Mesenchymal stem cell (in vitro differentiated cells and primary cell): ENCODE data around the gene NARF.
"Not testable (repeated sequence)": the region's sequence is repeated elsewhere in the genome, so short reads cannot be mapped to it uniquely, and the experiment has no call there.

ENCODE experiments used
- DNase-seq: peaks from one replicate; pipeline ENCODE4 v3.0.0-alpha.2; 2013
- H2AFZ ChIP-seq: one replicate; pipeline ENCODE4 v1.6.1; 2013; ENCODE audit warnings: low read depth, mild to moderate bottlenecking, control low read depth, inconsistent platforms, low read length, moderate library complexity
- H2AK5ac ChIP-seq: 2 replicates; pipeline ENCODE4 v1.6.1; 2013; ENCODE audit warnings: low read length, moderate library complexity, mild to moderate bottlenecking, inconsistent platforms; ENCODE audit not compliant: severe bottlenecking
- H2BK120ac ChIP-seq: one replicate; pipeline ENCODE4 v1.6.1; 2013; ENCODE audit warnings: low read depth, mild to moderate bottlenecking, inconsistent platforms, low read length, moderate library complexity
- H2BK12ac ChIP-seq, 2 experiments: one replicate each; pipeline ENCODE4 v1.6.1; 2013; ENCODE audit warnings: inconsistent platforms in 2 of 2, low read length in 2 of 2, mild to moderate bottlenecking in 2 of 2, moderate library complexity in 2 of 2, control low read depth in 1 of 2
- H2BK15ac ChIP-seq: one replicate; pipeline ENCODE4 v1.6.1; 2013; ENCODE audit warnings: mild to moderate bottlenecking, low read depth, inconsistent platforms; ENCODE audit not compliant: poor library complexity, severe bottlenecking
- H2BK5ac ChIP-seq: 2 replicates; pipeline ENCODE4 v1.6.1; 2013; ENCODE audit warnings: low read depth, mild to moderate bottlenecking, low read length, control low read depth, inconsistent platforms; ENCODE audit not compliant: poor library complexity, severe bottlenecking
- H3K14ac ChIP-seq, 2 experiments: one replicate each; pipeline ENCODE4 v1.6.1; 2013; ENCODE audit warnings: inconsistent platforms in 2 of 2, low read length in 2 of 2, control low read depth in 1 of 2, mild to moderate bottlenecking in 1 of 2, moderate library complexity in 1 of 2
- H3K18ac ChIP-seq, 2 experiments: one replicate each; pipeline ENCODE4 v1.6.1; 2013; ENCODE audit warnings: inconsistent platforms in 2 of 2, low read length in 2 of 2, control low read depth in 1 of 2, low read depth in 1 of 2, mild to moderate bottlenecking in 1 of 2
- H3K23ac ChIP-seq, 2 experiments: one replicate each; pipeline ENCODE4 v1.6.1; 2013; ENCODE audit warnings: inconsistent platforms in 2 of 2, low read length in 2 of 2, mild to moderate bottlenecking in 2 of 2, moderate library complexity in 2 of 2, control low read depth in 1 of 2
- H3K27ac ChIP-seq: 2 replicates; pipeline ENCODE4 v1.5.1; 2013; ENCODE audit warnings: mild to moderate bottlenecking, moderate library complexity, low read length, control low read depth, inconsistent platforms; ENCODE audit not compliant: poor library complexity, severe bottlenecking
- H3K27me3 ChIP-seq, 2 experiments: 2 replicates each; pipeline versions ENCODE4 v1.6.1 to v1.7.0; 2013; ENCODE audit warnings: low read length in 2 of 2, mild to moderate bottlenecking in 2 of 2, moderate library complexity in 2 of 2, control low read depth in 1 of 2, inconsistent platforms in 1 of 2; ENCODE audit not compliant: control insufficient read depth in 1 of 2, insufficient read depth in 1 of 2
- H3K36me3 ChIP-seq, 2 experiments: 2 replicates each; pipeline versions ENCODE4 v1.6.1 to v1.7.0; 2013; ENCODE audit warnings: low read length in 2 of 2, control low read depth in 1 of 2, inconsistent platforms in 1 of 2, low read depth in 1 of 2, mild to moderate bottlenecking in 1 of 2; ENCODE audit not compliant: insufficient read depth in 2 of 2, control insufficient read depth in 1 of 2
- H3K4ac ChIP-seq, 2 experiments: one replicate each; pipeline ENCODE4 v1.6.1; 2013; ENCODE audit warnings: inconsistent platforms in 2 of 2, low read length in 2 of 2, mild to moderate bottlenecking in 2 of 2, moderate library complexity in 2 of 2, control low read depth in 1 of 2, low read depth in 1 of 2
- H3K4me1 ChIP-seq: 2 replicates; pipeline ENCODE4 v1.6.1; 2013; ENCODE audit warnings: low read depth, low read length, control low read depth; ENCODE audit not compliant: control insufficient read depth, insufficient read depth
- H3K4me2 ChIP-seq: 2 replicates; pipeline ENCODE4 v1.6.1; 2013; ENCODE audit warnings: low read length, mild to moderate bottlenecking, inconsistent platforms; ENCODE audit not compliant: poor library complexity, severe bottlenecking
- H3K4me3 ChIP-seq, 2 experiments: 2 replicates each; pipeline versions ENCODE4 v1.5.1 to v1.7.0; 2013; ENCODE audit warnings: low read length in 2 of 2, mild to moderate bottlenecking in 2 of 2, control low read depth in 1 of 2, low read depth in 1 of 2; ENCODE audit not compliant: insufficient read depth in 1 of 2
- H3K79me1 ChIP-seq: replicated peaks from 2 replicates; pipeline ENCODE4 v1.6.1; 2013; ENCODE audit warnings: mild to moderate bottlenecking, control low read depth, low read length, inconsistent platforms; ENCODE audit not compliant: poor library complexity, severe bottlenecking
- H3K9ac ChIP-seq: 2 replicates; pipeline ENCODE4 v1.7.0; 2013; ENCODE audit warnings: mild to moderate bottlenecking, low read length, moderate library complexity
- H3K9me3 ChIP-seq: 2 replicates; pipeline ENCODE4 v1.7.0; 2013; ENCODE audit warnings: mild to moderate bottlenecking, low read length; ENCODE audit not compliant: control insufficient read depth
- H4K8ac ChIP-seq: one replicate; pipeline ENCODE4 v1.6.1; 2013; ENCODE audit warnings: inconsistent platforms, mild to moderate bottlenecking, low read length, moderate library complexity
- H4K91ac ChIP-seq: one replicate; pipeline ENCODE4 v1.6.1; 2013; ENCODE audit warnings: mild to moderate bottlenecking, low read length, inconsistent platforms
- WGBS: methylation state at CpG from one replicate; pipeline ENCODE4 v1.1.7; 2013; ENCODE audit warnings: mixed read lengths; 5-methylcytosine and 5-hydroxymethylcytosine counted together

The NARF gene

GRCh38 chr17:82505296-82505695 lies 46.8 kb downstream of the NARF start:
- H3K18ac ChIP-seq, result no peak overlapping the region
- H3K9ac ChIP-seq, result no peak overlapping the region
- H3K4ac ChIP-seq, result no peak overlapping the region
- no peak overlapping the region for H2BK12ac ChIP-seq
- H3K27me3 ChIP-seq, result peaks cover 0 to 3% of the 10 kb centered on the region in 2 experiments
- no peak overlapping the region for H2BK15ac ChIP-seq
- no peak overlapping the region for H3K4me3 ChIP-seq
- H2AFZ ChIP-seq, result no peak overlapping the region
- H3K27ac ChIP-seq, result no peak overlapping the region
- WGBS, result 91% methylated on average over 6 of the region's 6 CpGs
- H3K23ac ChIP-seq, result no peak overlapping the region
- H2BK5ac ChIP-seq, result no peak overlapping the region
- H3K79me1 ChIP-seq, result no peaks in the 10 kb centered on the region
- H2AK5ac ChIP-seq, result no peak overlapping the region
- H3K14ac ChIP-seq, result no peak overlapping the region
- H3K36me3 ChIP-seq, result no peaks in the 10 kb centered on the region
- no peak overlapping the region for H3K4me2 ChIP-seq
- no peak overlapping the region for H4K91ac ChIP-seq
- no peak for DNase-seq
- no peak overlapping the region for H4K8ac ChIP-seq
- no peaks in the 10 kb centered on the region for H3K9me3 ChIP-seq
- H3K4me1 ChIP-seq, result peaks cover 2% of the 10 kb centered on the region
- no peak overlapping the region for H2BK120ac ChIP-seq

DNA sequence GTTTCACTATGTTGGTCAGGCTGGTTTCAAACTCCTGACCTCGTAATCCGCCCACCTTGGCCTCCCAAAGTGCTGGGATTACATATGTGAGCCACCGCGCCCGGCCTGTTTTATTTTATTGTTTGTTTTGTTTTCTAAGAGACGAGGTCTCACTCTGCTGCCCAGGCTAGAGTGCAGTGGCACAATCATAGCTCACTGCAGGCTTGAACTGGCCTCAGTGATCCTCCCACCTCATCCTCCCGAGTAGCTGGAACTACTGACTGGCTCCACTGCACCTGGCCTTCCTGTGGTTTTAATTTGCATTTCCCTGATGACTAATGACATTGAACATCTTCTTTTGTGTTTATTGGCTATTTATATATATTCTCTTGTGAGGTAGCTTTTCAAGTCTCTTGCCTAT lies 47.9 kb downstream of the NARF start:
- not testable (repeated sequence) for H3K4me2 ChIP-seq, DNase-seq, H3K79me1 ChIP-seq, H4K91ac ChIP-seq, H2BK15ac ChIP-seq, H3K27ac ChIP-seq, H4K8ac ChIP-seq, H3K4me1 ChIP-seq, H3K9me3 ChIP-seq, H3K27me3 ChIP-seq, H3K4ac ChIP-seq, H2AK5ac ChIP-seq, H2BK120ac ChIP-seq, H3K18ac ChIP-seq, H2BK12ac ChIP-seq, H3K4me3 ChIP-seq, H3K14ac ChIP-seq, H3K23ac ChIP-seq, H2AFZ ChIP-seq, H3K9ac ChIP-seq, H2BK5ac ChIP-seq, H3K36me3 ChIP-seq
- 83% methylated on average over 7 of the region's 7 CpGs for WGBS

- H3K27ac ChIP-seq, result no peak overlapping the region
- DNase-seq, result no peak
- no peak overlapping the region for H2BK5ac ChIP-seq
- no peak overlapping the region for H3K4me3 ChIP-seq
- no peak overlapping the region for H3K4ac ChIP-seq
- no peak overlapping the region for H3K18ac ChIP-seq
- no peaks in the 10 kb centered on the region for H3K36me3 ChIP-seq
- no peak overlapping the region for H4K91ac ChIP-seq
- WGBS, result 89% methylated on average over 7 of the region's 7 CpGs
- no peak overlapping the region for H2BK120ac ChIP-seq
- no peak overlapping the region for H4K8ac ChIP-seq
- no peak overlapping the region for H2BK12ac ChIP-seq
- H3K9me3 ChIP-seq, result no peaks in the 10 kb centered on the region
- H2AK5ac ChIP-seq, result no peak overlapping the region
- no peak overlapping the region for H2BK15ac ChIP-seq
- no peak overlapping the region for H2AFZ ChIP-seq
- H3K79me1 ChIP-seq, result no peaks in the 10 kb centered on the region
- peaks cover 2% of the 10 kb centered on the region for H3K4me1 ChIP-seq
- H3K27me3 ChIP-seq, result no peaks in the 10 kb centered on the region
- no peak overlapping the region for H3K9ac ChIP-seq
- no peak overlapping the region for H3K23ac ChIP-seq
- no peak overlapping the region for H3K14ac ChIP-seq
- no peak overlapping the region for H3K4me2 ChIP-seq
Measured at GRCh38 chr17:82507631-82508175, 49.2 kb downstream of the NARF start.

DNA sequence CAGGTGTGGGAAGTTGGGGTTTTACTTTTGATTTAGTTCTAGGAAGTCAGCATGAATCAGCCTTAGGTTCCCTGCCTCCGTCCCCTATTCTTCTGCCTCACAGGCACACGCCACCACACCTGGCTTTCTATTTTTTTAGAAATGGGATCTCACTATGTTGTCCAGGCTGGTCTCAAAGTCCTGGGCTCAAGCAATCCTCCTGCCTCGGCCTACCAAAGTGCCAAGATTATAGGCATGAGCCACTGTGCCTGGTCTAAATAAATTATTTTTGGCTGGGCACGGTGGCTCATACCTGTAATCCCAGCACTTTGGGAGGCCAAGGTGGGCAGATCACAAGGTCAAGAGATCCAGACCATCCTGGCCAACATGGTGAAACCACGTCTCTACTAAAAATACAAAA lies 53.1 kb downstream of the NARF start:
- not testable (repeated sequence) for H2BK5ac ChIP-seq, H4K91ac ChIP-seq, H2BK15ac ChIP-seq, DNase-seq, H3K27me3 ChIP-seq, H3K9me3 ChIP-seq, H3K4me2 ChIP-seq, H3K79me1 ChIP-seq, H3K18ac ChIP-seq, H3K4me3 ChIP-seq, H2BK120ac ChIP-seq, H2AFZ ChIP-seq, H4K8ac ChIP-seq, H2AK5ac ChIP-seq, H3K4me1 ChIP-seq, H3K27ac ChIP-seq, H3K23ac ChIP-seq, H3K4ac ChIP-seq, H3K14ac ChIP-seq, H2BK12ac ChIP-seq, H3K36me3 ChIP-seq, H3K9ac ChIP-seq
- WGBS, result 78% methylated on average over 5 of the region's 5 CpGs
